Panc1 (cell line): ENCODE results near the gene SYT12.

Source experiments
- CTCF ChIP-seq: fragments of 450-650 bp; IDR thresholded peaks from 2 replicates; pipeline ENCODE4 v1.5.1; 2017; ENCODE audit warnings: mild to moderate bottlenecking
- POLR2AphosphoS5 ChIP-seq: IDR thresholded peaks from 2 replicates; pipeline ENCODE4 v1.6.1; 2012; ENCODE audit warnings: mild to moderate bottlenecking, low read depth, low read length, moderate library complexity
- TCF7L2 ChIP-seq: IDR thresholded peaks from 2 replicates; pipeline ENCODE4 v1.6.1; 2011; ENCODE audit warnings: mild to moderate bottlenecking, low read depth, low read length, inconsistent platforms

- TF ChIP-seq TCF7L2: no peak
- TF ChIP-seq CTCF: no peak
- no peak for TF ChIP-seq POLR2AphosphoS5
Observed at GRCh38 chr11:67043572-67044349, 20.8 kb downstream of the SYT12 start.
